HUES64 (cell line): ENCODE results near the gene GPBAR1.

Experiments
- H3K27ac ChIP-seq: 2 replicates; pipeline ENCODE4 v1.7.0; 2013; ENCODE audit warnings: low read depth, low read length, inconsistent platforms
- H3K27me3 ChIP-seq: 2 replicates; pipeline ENCODE4 v1.6.1; 2013; ENCODE audit warnings: mild to moderate bottlenecking, low read length; ENCODE audit not compliant: insufficient read depth
- H3K36me3 ChIP-seq: 2 replicates; pipeline ENCODE4 v1.6.1; 2013; ENCODE audit warnings: mild to moderate bottlenecking, low read length; ENCODE audit not compliant: insufficient read depth
- H3K4me1 ChIP-seq: 2 replicates; pipeline ENCODE4 v1.6.1; 2013; ENCODE audit warnings: mild to moderate bottlenecking, low read length, moderate library complexity; ENCODE audit not compliant: insufficient read depth
- H3K4me3 ChIP-seq: 2 replicates; pipeline ENCODE4 v1.5.1; 2013; ENCODE audit warnings: mild to moderate bottlenecking, low read length, moderate library complexity
- H3K9ac ChIP-seq: 2 replicates; pipeline ENCODE4 v1.6.1; 2013; ENCODE audit warnings: mild to moderate bottlenecking, low read depth, low read length
- H3K9me3 ChIP-seq: 2 replicates; pipeline ENCODE4 v1.6.1; 2013; ENCODE audit warnings: low read depth, low read length; ENCODE audit not compliant: insufficient read depth
- WGBS: fragments of 150-250, 120-280 bp; methylation state at CpG from one replicate; pipeline ENCODE4 v1.1.7; 2013; ENCODE audit warnings: missing lambda C conversion rate; 5-methylcytosine and 5-hydroxymethylcytosine counted together

Gene GPBAR1

GRCh38 chr2:218280260-218280870, 19.6 kb downstream of the GPBAR1 start:
- no peaks in the 10 kb centered on the region for H3K4me1 ChIP-seq
- H3K4me3 ChIP-seq: no peak overlapping the region
- H3K27me3 ChIP-seq: no peaks in the 10 kb centered on the region
- 96% methylated on average over 14 of the region's 14 CpGs for WGBS
- H3K9ac ChIP-seq: no peak overlapping the region
- H3K27ac ChIP-seq: no peak overlapping the region
- H3K9me3 ChIP-seq: no peaks in the 10 kb centered on the region
- H3K36me3 ChIP-seq: peaks cover 36% of the 10 kb centered on the region

GRCh38 chr2:218281449-218281848, 20.6 kb downstream of the GPBAR1 start:
- peaks cover 4% of the 10 kb centered on the region; the same call in 1 of the 2 replicates for H3K4me1 ChIP-seq
- H3K27me3 ChIP-seq: no peaks in the 10 kb centered on the region
- 89% methylated on average over 3 of the region's 3 CpGs for WGBS
- no peaks in the 10 kb centered on the region for H3K9me3 ChIP-seq
- H3K4me3 ChIP-seq: no peak overlapping the region
- H3K27ac ChIP-seq: no peak overlapping the region
- H3K36me3 ChIP-seq: peaks cover 25% of the 10 kb centered on the region
- H3K9ac ChIP-seq: no peak overlapping the region

GRCh38 chr2:218282173-218282991, 21.6 kb downstream of the GPBAR1 start:
- Histone ChIP-seq H3K36me3 (peaks cover 16% of the 10 kb centered on the region), H3K27ac (no peak overlapping the region), H3K9me3 (no peaks in the 10 kb centered on the region), H3K27me3 (no peaks in the 10 kb centered on the region), H3K4me3 (no peak overlapping the region), H3K9ac (no peak overlapping the region), H3K4me1 (peaks cover 9% of the 10 kb centered on the region; the same call in 1 of the 2 replicates)
- 93% methylated on average over 16 of the region's 17 CpGs for WGBS

GRCh38 chr2:218284106-218284811, 23.4 kb downstream of the GPBAR1 start:
- Histone ChIP-seq H3K27ac (no peak overlapping the region), H3K4me3 (no peak overlapping the region), H3K36me3 (peaks cover 7% of the 10 kb centered on the region; the same call in 1 of the 2 replicates), H3K9me3 (no peaks in the 10 kb centered on the region), H3K27me3 (no peaks in the 10 kb centered on the region), H3K4me1 (peaks cover 9% of the 10 kb centered on the region; the same call in 1 of the 2 replicates), H3K9ac (no peak overlapping the region)
- 89% methylated on average over 16 of the region's 16 CpGs for WGBS

- Histone ChIP-seq H3K36me3 (no peaks in the 10 kb centered on the region), H3K9me3 (no peaks in the 10 kb centered on the region), H3K4me1 (peaks cover 9% of the 10 kb centered on the region; the same call in 1 of the 2 replicates), H3K27me3 (no peaks in the 10 kb centered on the region), H3K4me3 (no peak overlapping the region), H3K9ac (no peak overlapping the region), H3K27ac (no peak overlapping the region)
- WGBS: 95% methylated on average over 6 of the region's 6 CpGs
Measured at GRCh38 chr2:218285604-218286003, 24.8 kb downstream of the GPBAR1 start.

- no peaks in the 10 kb centered on the region for H3K9me3 ChIP-seq
- WGBS: 41% methylated on average over 11 of the region's 11 CpGs
- H3K4me3 ChIP-seq: no peak overlapping the region
- peak overlapping the region; percentile 21; the same call in 1 of the 2 replicates for H3K27ac ChIP-seq
- no peaks in the 10 kb centered on the region for H3K27me3 ChIP-seq
- H3K9ac ChIP-seq: no peak overlapping the region
- H3K36me3 ChIP-seq: no peaks in the 10 kb centered on the region
- peaks cover 9% of the 10 kb centered on the region; the same call in 1 of the 2 replicates for H3K4me1 ChIP-seq
Measured at GRCh38 chr2:218286570-218287459, 26.0 kb downstream of the GPBAR1 start.

GRCh38 chr2:218289639-218290315, 29.0 kb downstream of the GPBAR1 start:
- H3K27me3 ChIP-seq: no peaks in the 10 kb centered on the region
- H3K36me3 ChIP-seq: no peaks in the 10 kb centered on the region
- peaks cover 23% of the 10 kb centered on the region for H3K4me1 ChIP-seq
- 85% methylated on average over 5 of the region's 6 CpGs for WGBS
- no peak overlapping the region for H3K27ac ChIP-seq
- H3K4me3 ChIP-seq: no peak overlapping the region
- no peaks in the 10 kb centered on the region for H3K9me3 ChIP-seq
- H3K9ac ChIP-seq: no peak overlapping the region

- Histone ChIP-seq H3K4me1 (peaks cover 28% of the 10 kb centered on the region), H3K9ac (no peak overlapping the region), H3K36me3 (no peaks in the 10 kb centered on the region), H3K9me3 (no peaks in the 10 kb centered on the region), H3K4me3 (0 out of 2 replicates have a peak overlapping the region, but pooled peaks have one; percentile 1), H3K27me3 (no peaks in the 10 kb centered on the region), H3K27ac (no peak overlapping the region)
- WGBS: 81% methylated on average over 12 of the region's 12 CpGs
Measured at GRCh38 chr2:218290316-218291261, 29.8 kb downstream of the GPBAR1 start.

GRCh38 chr2:218291318-218292047, 30.7 kb downstream of the GPBAR1 start:
- Histone ChIP-seq H3K9me3 (no peaks in the 10 kb centered on the region), H3K27ac (no peak overlapping the region), H3K4me3 (peak overlapping the region; percentile 69), H3K4me1 (peaks cover 24% of the 10 kb centered on the region), H3K27me3 (no peaks in the 10 kb centered on the region), H3K9ac (0 out of 2 replicates have a peak overlapping the region, but pooled peaks have one; percentile 73), H3K36me3 (no peaks in the 10 kb centered on the region)
- WGBS: 80% methylated on average over 12 of the region's 12 CpGs
